ENCODE measurements around the gene WWOX.

WWOX gene

GRCh38 chr16:78140818-78141466 is 41.5 kb downstream of the WWOX start:
- no peak for TF ChIP-seq CTCF (IDR thresholded peaks at IDR 0.05; ENCODE audit: insufficient read depth, low read length, missing control alignments)
- ChIA-PET CTCF (no interaction called here), POLR2A (no interaction called here)
- H3K4me3 ChIP-seq (ENCODE audit: low read depth, low read length): no peak overlapping the region
- DNase-seq (ENCODE audit: low read depth, low spot score): no peak

DNA sequence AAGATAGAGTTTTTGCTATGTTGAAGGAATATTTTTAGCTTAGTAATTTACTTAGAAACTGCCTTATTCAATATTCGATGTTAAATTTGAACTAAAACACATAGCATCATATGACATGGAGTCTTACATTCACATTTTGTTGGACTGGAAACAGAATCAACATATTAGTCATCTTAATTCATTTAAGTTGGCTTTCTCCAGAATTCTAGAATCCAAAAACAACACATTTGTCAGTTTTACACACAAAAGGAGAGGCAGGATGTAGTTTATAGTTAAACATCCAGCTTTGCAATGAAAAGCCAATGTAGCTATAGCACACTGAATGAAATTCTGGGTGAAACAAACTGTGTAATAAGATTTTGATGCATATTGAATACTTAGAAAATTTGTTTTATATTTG is 43.3 kb downstream of the WWOX start:
- no peak overlapping the region for H3K4me3 ChIP-seq (ENCODE audit: low read depth, low read length)
- ChIA-PET CTCF (no interaction called here), POLR2A (no interaction called here)
- no peak for TF ChIP-seq CTCF (IDR thresholded peaks at IDR 0.05; ENCODE audit: insufficient read depth, low read length, missing control alignments)
- DNase-seq (ENCODE audit: low read depth, low spot score): no peak

DNA sequence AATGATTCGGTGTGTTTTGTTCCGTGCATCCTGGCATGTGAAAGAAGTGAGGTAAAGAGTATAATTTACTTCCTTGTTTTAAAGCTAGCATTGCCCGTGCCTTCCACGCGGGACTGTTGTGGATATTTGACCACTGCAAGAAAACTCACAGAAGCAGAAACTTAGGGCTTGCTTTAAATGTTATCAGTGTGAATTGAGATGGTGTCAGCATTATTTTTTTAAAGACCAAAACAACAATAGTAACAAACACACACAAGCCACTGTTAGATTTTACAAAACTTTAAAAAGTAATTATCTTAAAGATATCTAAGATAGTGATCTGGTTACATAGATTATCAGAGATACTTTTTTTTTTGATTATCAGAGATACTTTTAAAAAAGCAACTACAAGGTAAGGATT is 47.4 kb downstream of the WWOX start:
- POLR2A ChIA-PET: no interaction called here
- TF ChIP-seq CTCF (IDR thresholded peaks at IDR 0.05; ENCODE audit: insufficient read depth, low read length, missing control alignments): no peak
- CTCF ChIA-PET: no interaction called here
- no peak for DNase-seq (ENCODE audit: low read depth, low spot score)
- H3K4me3 ChIP-seq (ENCODE audit: low read depth, low read length): no peak overlapping the region

- no peak for TF ChIP-seq CTCF (IDR thresholded peaks at IDR 0.05; ENCODE audit: insufficient read depth, low read length, missing control alignments)
- ChIA-PET POLR2A (no interaction called here), CTCF (no interaction called here)
- H3K4me3 ChIP-seq (ENCODE audit: low read depth, low read length): no peak overlapping the region
- DNase-seq (ENCODE audit: low read depth, low spot score): no peak
These were observed 48.5 kb downstream of the WWOX start for GRCh38 chr16:78147911-78148401.

- CTCF ChIA-PET: interaction anchor here (1.0 kb wide), 1 partner anchor 26 kb away, joined by 3 read pairs; no protein-coding TSS in a partner anchor
- no peak for DNase-seq (ENCODE audit: low read depth, low spot score)
- TF ChIP-seq CTCF (IDR thresholded peaks at IDR 0.05; ENCODE audit: insufficient read depth, low read length, missing control alignments): no peak
- no peak overlapping the region for H3K4me3 ChIP-seq (ENCODE audit: low read depth, low read length)
- POLR2A ChIA-PET: no interaction called here
These were observed 50.8 kb downstream of the WWOX start for GRCh38 chr16:78150233-78150632.

DNA sequence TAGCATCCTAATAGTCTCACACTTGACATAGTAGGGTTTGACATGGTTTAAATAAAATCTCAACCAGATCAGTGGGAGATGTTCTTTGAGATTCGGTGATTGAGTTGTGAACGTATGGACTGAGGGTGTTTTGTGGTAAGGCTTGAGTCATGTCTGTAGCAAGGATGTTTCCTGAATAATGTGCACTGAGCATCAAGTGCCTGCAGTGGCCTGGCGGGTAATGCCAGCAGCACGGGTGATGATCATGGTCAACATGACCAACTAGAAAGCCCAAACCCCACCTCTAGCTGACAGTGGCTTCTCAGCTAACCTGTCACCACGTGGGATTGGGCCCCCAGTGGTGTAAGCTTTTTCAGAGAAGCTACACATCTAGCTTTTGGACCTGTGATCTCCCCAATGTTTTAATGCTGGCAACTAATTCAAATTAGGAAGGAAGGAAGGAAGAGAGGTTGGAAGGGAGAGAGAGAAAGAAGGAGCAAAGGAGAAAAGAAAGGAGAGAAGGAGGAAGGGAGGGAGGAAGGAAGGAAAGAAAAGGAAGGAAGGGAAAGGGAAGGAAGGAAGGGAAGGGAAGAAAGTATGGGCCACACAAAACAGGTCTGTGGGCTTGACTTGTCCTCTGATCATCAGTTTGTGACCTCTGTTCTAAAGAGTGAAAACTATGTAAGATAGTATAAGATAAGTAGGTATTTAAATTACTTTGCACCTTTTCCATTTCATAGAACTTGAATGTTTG is 55.4 kb downstream of the WWOX start:
- no peak for TF ChIP-seq CTCF (IDR thresholded peaks at IDR 0.05; ENCODE audit: insufficient read depth, low read length, missing control alignments)
- POLR2A ChIA-PET: no interaction called here
- DNase-seq (ENCODE audit: low read depth, low spot score): no peak
- CTCF ChIA-PET: interaction anchor here (0.6 kb wide), 1 partner anchor 30 kb away, joined by 3 read pairs; no protein-coding TSS in a partner anchor
- H3K4me3 ChIP-seq (ENCODE audit: low read depth, low read length): no peak overlapping the region

Measured in AG04449 (cell line).